ENCODE measurements around the gene HS6ST2.

HS6ST2 gene

GRCh38 chrX:132750331-132751062, 207.9 kb downstream of the HS6ST2 start:
- no peak for DNase-seq (ENCODE audit: low read depth)
- TF ChIP-seq CTCF (conservative IDR thresholded peaks at IDR 0.05; ENCODE audit: control insufficient read depth, insufficient read depth, low read depth, low read length), result no peak
- H3K4me3 ChIP-seq (ENCODE audit: control insufficient read depth, low read depth, low read length), result no peak overlapping the region

- no peak for TF ChIP-seq CTCF (conservative IDR thresholded peaks at IDR 0.05; ENCODE audit: control insufficient read depth, insufficient read depth, low read depth, low read length)
- DNase-seq (ENCODE audit: low read depth), result no peak
- H3K4me3 ChIP-seq (ENCODE audit: control insufficient read depth, low read depth, low read length), result no peak overlapping the region
Observed at GRCh38 chrX:132749406-132749805, 209.0 kb downstream of the HS6ST2 start.

- no peak overlapping the region for H3K4me3 ChIP-seq (ENCODE audit: control insufficient read depth, low read depth, low read length)
- no peak for DNase-seq (ENCODE audit: low read depth)
- no peak for TF ChIP-seq CTCF (conservative IDR thresholded peaks at IDR 0.05; ENCODE audit: control insufficient read depth, insufficient read depth, low read depth, low read length)
Observed at GRCh38 chrX:132748909-132749308, 209.5 kb downstream of the HS6ST2 start.

GRCh38 chrX:132748268-132748667, 210.2 kb downstream of the HS6ST2 start:
- TF ChIP-seq CTCF (conservative IDR thresholded peaks at IDR 0.05; ENCODE audit: control insufficient read depth, insufficient read depth, low read depth, low read length), result no peak
- no peak for DNase-seq (ENCODE audit: low read depth)

GRCh38 chrX:132745593-132745992, 212.8 kb downstream of the HS6ST2 start:
- no peak for TF ChIP-seq CTCF (conservative IDR thresholded peaks at IDR 0.05; ENCODE audit: control insufficient read depth, insufficient read depth, low read depth, low read length)
- no peak overlapping the region for H3K4me3 ChIP-seq (ENCODE audit: control insufficient read depth, low read depth, low read length)
- peak; percentile 3 for DNase-seq (ENCODE audit: low read depth)

More at GRCh38 chrX:132748268-132748667, 210.2 kb downstream of the HS6ST2 start:
- no peak overlapping the region for H3K4me3 ChIP-seq (ENCODE audit: control insufficient read depth, low read depth, low read length)

GRCh38 chrX:132744470-132744869, 214.0 kb downstream of the HS6ST2 start:
- no peak for DNase-seq (ENCODE audit: low read depth)
- no peak overlapping the region for H3K4me3 ChIP-seq (ENCODE audit: control insufficient read depth, low read depth, low read length)
- TF ChIP-seq CTCF (conservative IDR thresholded peaks at IDR 0.05; ENCODE audit: control insufficient read depth, insufficient read depth, low read depth, low read length), result no peak

Data from fibroblast of mammary gland (primary cell).